Measurements from ENCODE around the gene CYP4B1.

DNA sequence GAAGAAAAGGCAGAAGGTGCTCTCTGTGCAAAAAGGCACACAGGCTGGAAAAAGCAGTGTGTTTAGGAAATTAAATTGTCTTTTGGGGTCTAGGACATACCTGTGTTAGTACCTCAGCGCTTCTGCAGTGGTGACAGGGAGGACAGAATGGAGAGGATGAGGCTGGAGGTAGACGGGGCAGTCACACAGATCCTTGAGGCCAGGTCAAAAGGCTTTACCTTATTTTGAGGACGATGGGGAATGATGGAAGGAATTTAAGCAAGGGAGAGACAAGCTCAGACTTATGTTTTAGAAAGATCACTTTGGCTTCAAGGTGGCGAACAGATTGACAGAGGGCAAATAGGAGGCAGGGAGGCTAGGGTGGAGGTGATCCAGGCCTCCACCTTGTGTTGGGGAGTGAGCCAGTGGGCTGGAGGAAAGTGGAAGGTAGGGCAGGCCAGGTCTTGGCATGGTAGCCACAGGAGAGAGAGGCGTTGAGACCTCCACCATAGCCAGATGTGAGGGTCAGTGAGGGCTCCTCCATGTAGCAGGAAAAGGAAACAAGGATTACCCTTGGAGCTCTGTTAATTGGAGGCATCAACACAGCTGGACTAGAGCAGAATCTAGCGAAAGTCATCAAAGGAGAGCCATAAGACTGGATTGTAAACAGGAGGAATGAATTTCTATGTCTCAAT lies 4.2 kb downstream of the CYP4B1 start:
- TF ChIP-seq POLR2AphosphoS5 (IDR thresholded peaks at IDR 0.05; ENCODE audit: low read depth, low read length) (no peak), TAF1 (IDR thresholded peaks at IDR 0.05; ENCODE audit: borderline replicate concordance, insufficient read depth, low read length) (no peak), SIN3A (IDR thresholded peaks at IDR 0.05; ENCODE audit: borderline replicate concordance, insufficient read depth, low read length) (no peak)
- TF ChIP-seq, protein P1, sequence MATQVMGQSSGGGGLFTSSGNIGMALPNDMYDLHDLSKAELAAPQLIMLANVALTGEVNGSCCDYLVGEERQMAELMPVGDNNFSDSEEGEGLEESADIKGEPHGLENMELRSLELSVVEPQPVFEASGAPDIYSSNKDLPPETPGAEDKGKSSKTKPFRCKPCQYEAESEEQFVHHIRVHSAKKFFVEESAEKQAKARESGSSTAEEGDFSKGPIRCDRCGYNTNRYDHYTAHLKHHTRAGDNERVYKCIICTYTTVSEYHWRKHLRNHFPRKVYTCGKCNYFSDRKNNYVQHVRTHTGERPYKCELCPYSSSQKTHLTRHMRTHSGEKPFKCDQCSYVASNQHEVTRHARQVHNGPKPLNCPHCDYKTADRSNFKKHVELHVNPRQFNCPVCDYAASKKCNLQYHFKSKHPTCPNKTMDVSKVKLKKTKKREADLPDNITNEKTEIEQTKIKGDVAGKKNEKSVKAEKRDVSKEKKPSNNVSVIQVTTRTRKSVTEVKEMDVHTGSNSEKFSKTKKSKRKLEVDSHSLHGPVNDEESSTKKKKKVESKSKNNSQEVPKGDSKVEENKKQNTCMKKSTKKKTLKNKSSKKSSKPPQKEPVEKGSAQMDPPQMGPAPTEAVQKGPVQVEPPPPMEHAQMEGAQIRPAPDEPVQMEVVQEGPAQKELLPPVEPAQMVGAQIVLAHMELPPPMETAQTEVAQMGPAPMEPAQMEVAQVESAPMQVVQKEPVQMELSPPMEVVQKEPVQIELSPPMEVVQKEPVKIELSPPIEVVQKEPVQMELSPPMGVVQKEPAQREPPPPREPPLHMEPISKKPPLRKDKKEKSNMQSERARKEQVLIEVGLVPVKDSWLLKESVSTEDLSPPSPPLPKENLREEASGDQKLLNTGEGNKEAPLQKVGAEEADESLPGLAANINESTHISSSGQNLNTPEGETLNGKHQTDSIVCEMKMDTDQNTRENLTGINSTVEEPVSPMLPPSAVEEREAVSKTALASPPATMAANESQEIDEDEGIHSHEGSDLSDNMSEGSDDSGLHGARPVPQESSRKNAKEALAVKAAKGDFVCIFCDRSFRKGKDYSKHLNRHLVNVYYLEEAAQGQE (IDR thresholded peaks at IDR 0.05; ENCODE audit: insufficient read depth in 1 of 2, low read depth in 2 of 2, low read length in 2 of 2), result no peak

Measured in PFSK-1 (cell line).